ENCODE results near the gene SELENOI.

GRCh38 chr2:26400723-26401122 lies 54.8 kb downstream of the SELENOI start:
- TF ChIP-seq POLR2A (IDR thresholded peaks at IDR 0.05) (no peak), CTCF (IDR thresholded peaks at IDR 0.05) (no peak), POLR2AphosphoS5 (IDR thresholded peaks at IDR 0.05; ENCODE audit: insufficient read depth in 1 of 2, low read depth in 1 of 2) (no peak)
